C4-2B (cell line): ENCODE measurements around the gene ABCA4.

ENCODE experiments used
- H3K27ac ChIP-seq: fragments of 450-650 bp; 2 replicates; pipeline ENCODE4 v1.5.1; 2017
- CTCF ChIP-seq: fragments of 450-650 bp; conservative IDR thresholded peaks from 2 replicates; pipeline ENCODE4 v1.5.1; 2017; ENCODE audit warnings: mild to moderate bottlenecking
- ZFX ChIP-seq: fragments of 450-650 bp; IDR thresholded peaks from 2 replicates; pipeline ENCODE4 v1.6.1; 2017

Gene ABCA4

GRCh38 chr1:94014087-94014486 is 106.9 kb downstream of the ABCA4 start:
- no peak for TF ChIP-seq CTCF
- no peak for TF ChIP-seq ZFX
- H3K27ac ChIP-seq: no peak overlapping the region

- no peak for TF ChIP-seq ZFX
- no peak for TF ChIP-seq CTCF
- H3K27ac ChIP-seq: no peak overlapping the region
Measured at GRCh38 chr1:94013367-94013878, 107.5 kb downstream of the ABCA4 start.

- TF ChIP-seq ZFX (no peak), CTCF (no peak)
- H3K27ac ChIP-seq: no peak overlapping the region
Measured at GRCh38 chr1:94012708-94013366, 108.1 kb downstream of the ABCA4 start.

- H3K27ac ChIP-seq: no peak overlapping the region
- TF ChIP-seq CTCF: no peak
- TF ChIP-seq ZFX: no peak
Measured at GRCh38 chr1:94011709-94012595, 109.0 kb downstream of the ABCA4 start.

- no peak overlapping the region for H3K27ac ChIP-seq
- TF ChIP-seq CTCF: no peak
- TF ChIP-seq ZFX: no peak
Measured at GRCh38 chr1:94011129-94011528, 109.8 kb downstream of the ABCA4 start.

- TF ChIP-seq ZFX: no peak
- TF ChIP-seq CTCF: no peak
- H3K27ac ChIP-seq: no peak overlapping the region
Measured at GRCh38 chr1:94009304-94009703, 111.6 kb downstream of the ABCA4 start.

- TF ChIP-seq CTCF: no peak
- no peak for TF ChIP-seq ZFX
Measured at GRCh38 chr1:94006604-94007003, 114.3 kb downstream of the ABCA4 start.

More at GRCh38 chr1:94006604-94007003, 114.3 kb downstream of the ABCA4 start:
- H3K27ac ChIP-seq: no peak overlapping the region
